ENCODE measurements around the gene NRXN2.

- no peak for TF ChIP-seq TAF1 (IDR thresholded peaks at IDR 0.05; ENCODE audit: borderline replicate concordance, insufficient read depth, low read length)
- TF ChIP-seq POLR2AphosphoS5 (IDR thresholded peaks at IDR 0.05; ENCODE audit: low read depth, low read length), result no peak
- no peak for TF ChIP-seq SIN3A (IDR thresholded peaks at IDR 0.05; ENCODE audit: borderline replicate concordance, insufficient read depth, low read length)
These were observed 12.8 kb upstream of the NRXN2 start for GRCh38 chr11:64735725-64736259.
